Renal cortex interstitium (tissue), 11 donors: ENCODE results near the gene KIF13A. TPM values are rescaled to one million over a fixed set of nuclear protein-coding genes. Genes with fewer than 3 reads are reported as not detected.

Source experiments
- DNase-seq, 11 donors: peaks; one replicate each; pipeline ENCODE4 v3.0.0-alpha.2; 2013; ENCODE audit warnings: low read depth in 9 of 11, low spot score in 4 of 11; ENCODE audit errors: extremely low read depth in 1 of 11
- polyA plus RNA-seq, 3 donors: library from polyadenylated mRNA; unstranded; fragments of 120-200 nt; gene quantifications; one replicate each; pipeline ENCODE4 v1.2.1, GENCODE V29; 2013; ENCODE audit not compliant: insufficient read length in 3 of 3

KIF13A gene
- polyA plus RNA-seq, 3 donors = 34.1 to 40.0 (median 34.6) TPM

DNA sequence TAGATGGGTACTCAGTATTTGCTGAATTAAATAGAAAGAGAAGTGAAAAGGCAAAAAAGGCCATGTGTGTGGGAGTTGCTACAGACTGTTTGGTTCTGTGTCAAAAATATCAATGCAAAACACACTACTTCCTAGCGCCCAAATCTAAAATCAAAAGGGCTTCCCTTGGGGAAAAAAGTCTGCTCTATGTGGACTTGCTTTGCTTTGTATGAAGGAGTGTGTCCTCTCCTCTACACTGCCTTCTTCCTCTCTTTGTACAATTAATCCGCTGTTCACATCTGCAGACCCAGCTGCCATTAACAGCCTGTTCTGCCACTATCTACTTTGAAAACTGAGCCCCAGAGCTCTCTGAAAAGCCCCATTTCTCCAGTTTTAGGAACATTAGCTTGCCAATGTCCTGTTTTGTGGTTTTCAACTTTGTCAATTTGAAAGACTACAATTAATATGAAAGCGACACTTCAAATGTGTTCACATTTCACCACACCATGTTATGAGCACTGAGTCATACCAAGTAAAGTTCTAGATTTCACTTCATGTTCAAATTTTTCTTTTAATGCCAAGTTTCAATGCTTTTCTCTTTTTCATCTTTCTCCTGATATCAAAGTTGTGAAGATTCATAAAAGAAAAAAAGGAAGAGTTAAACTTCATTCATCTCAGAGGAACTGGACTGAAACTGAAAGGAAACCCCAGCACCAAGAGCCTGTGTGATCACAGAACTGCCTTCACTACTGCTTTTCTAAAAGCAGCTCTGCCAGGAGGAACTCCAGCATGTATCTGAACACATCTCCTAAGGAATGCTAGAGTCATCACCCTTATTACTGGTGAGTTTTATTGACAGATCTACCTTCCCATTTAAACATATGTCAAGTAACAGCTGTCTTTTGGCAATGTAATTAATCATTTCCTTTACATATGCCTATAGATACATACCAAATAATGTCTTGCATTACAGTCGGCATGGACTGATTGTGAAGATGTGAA is 102.6 kb downstream of the KIF13A start:
- no peak for DNase-seq

GRCh38 chr6:17883665-17884497 is 103.6 kb downstream of the KIF13A start:
- DNase-seq = no peak

- no peak for DNase-seq
Observed at GRCh38 chr6:17881085-17881858, 106.2 kb downstream of the KIF13A start.

DNA sequence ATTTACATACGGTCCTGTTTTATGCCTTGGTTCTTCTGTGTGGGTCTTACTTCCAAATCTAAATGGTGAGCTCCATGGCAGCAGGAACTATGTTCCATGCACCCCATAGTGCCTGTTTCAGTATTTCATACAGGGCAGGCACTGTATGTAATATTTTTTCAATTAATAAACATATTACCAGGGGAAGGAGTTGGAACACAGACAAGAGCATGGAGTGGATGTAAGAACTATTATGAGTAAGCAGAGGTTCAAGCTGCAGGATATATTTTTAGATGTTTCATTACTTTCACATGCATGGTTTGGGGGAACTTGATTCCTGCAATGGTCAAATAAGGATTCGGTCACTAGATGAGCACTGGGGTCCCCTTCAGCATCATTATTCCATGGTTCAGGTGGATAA is 108.3 kb downstream of the KIF13A start:
- DNase-seq = no peak

DNA sequence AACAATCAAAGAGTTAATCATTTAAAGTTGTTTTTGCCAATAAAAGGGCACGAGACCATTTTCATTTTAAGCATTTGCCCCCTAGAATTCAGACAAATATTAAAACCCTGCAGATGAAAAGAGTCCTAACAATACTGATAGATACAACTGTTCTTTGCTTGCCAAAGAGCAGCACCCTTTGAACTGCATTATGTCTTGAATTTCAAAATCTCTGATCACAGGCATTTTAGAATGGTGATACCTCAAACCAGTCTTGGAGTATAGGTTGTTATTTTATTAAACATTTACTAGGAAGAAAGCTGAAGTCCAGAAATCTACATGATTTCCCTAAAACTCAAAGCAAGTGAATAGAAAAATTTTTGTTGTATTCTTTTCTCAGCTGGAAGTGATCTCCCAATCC is 108.7 kb downstream of the KIF13A start:
- DNase-seq = no peak

- DNase-seq = no peak
Observed at GRCh38 chr6:17877895-17878440, 109.5 kb downstream of the KIF13A start.

- no peak for DNase-seq
Observed at GRCh38 chr6:17877196-17877894, 110.1 kb downstream of the KIF13A start.

DNA sequence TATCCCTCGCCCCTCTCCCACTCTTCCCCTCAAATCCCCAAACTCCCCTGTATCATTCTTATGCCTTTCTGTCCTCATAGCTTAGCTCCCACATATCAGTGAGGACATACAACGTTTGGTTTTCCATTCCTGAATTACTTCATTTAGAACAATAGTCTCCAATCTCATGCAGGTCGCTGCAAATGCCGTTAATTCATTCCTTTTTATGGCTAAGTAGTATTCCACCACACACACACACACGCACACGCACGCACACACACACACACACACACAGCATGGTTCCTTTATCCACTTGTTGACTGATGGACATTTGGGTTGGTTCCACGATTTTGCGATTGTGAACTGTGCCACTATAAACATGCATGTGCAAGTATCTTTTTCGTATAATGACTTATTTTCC is 112.7 kb downstream of the KIF13A start:
- no peak for DNase-seq

DNA sequence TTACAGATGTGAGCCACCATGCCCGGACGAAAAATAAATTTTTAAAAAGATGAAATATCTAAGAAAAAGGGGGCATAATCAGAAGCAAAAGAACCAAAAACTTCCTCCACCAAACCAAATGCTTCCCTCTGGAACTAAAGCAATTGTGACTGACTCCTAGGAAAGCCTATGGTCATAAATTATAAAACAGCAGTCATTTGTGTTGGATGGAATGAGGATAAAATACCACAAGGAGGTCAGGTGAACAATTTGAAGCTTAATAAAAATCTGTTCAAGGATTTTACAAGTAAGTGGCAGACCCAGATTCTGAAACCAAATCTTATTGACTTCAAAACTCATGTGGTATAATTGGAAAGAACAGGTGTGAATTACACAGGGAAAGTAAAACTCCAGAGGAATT is 114.5 kb downstream of the KIF13A start:
- DNase-seq = no peak

DNA sequence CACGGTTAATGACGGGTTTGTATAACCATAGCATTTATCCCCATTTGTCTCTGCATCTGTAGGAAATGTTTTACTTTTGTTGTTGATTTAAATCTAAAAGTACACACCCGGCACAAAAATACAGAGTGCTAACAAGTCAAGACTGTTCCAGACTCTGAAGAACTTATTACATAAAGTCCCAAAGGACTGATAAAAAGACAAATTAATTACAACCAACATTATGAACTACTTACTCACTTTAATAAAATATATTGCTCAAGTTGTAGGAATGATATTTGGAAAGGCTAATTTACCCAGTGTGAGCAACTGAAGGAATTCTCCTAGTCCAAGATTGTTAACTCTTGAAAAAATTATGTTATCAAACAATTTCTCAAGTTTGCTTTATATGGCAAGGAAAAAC is 115.6 kb downstream of the KIF13A start:
- no peak for DNase-seq

DNA sequence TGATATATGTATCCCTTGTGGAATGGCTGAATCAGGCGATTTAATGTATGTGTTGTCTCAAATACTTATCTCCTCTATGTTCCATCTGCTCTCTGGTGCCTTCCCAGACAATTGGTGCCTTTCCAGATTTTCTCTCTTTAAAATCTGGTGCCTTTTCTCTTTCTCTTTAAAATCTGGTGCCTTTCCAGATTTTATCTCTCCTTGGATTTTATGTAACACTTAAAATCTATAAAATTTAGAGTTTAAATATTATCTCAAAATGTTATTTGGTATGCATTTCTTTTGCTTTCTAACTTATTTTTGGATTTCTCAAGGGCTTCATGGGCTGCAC is 116.3 kb downstream of the KIF13A start:
- DNase-seq = no peak

- DNase-seq = no peak
Observed at GRCh38 chr6:17870300-17871188, 116.9 kb downstream of the KIF13A start.

- no peak for DNase-seq
Observed at GRCh38 chr6:17869753-17870050, 117.7 kb downstream of the KIF13A start.

DNA sequence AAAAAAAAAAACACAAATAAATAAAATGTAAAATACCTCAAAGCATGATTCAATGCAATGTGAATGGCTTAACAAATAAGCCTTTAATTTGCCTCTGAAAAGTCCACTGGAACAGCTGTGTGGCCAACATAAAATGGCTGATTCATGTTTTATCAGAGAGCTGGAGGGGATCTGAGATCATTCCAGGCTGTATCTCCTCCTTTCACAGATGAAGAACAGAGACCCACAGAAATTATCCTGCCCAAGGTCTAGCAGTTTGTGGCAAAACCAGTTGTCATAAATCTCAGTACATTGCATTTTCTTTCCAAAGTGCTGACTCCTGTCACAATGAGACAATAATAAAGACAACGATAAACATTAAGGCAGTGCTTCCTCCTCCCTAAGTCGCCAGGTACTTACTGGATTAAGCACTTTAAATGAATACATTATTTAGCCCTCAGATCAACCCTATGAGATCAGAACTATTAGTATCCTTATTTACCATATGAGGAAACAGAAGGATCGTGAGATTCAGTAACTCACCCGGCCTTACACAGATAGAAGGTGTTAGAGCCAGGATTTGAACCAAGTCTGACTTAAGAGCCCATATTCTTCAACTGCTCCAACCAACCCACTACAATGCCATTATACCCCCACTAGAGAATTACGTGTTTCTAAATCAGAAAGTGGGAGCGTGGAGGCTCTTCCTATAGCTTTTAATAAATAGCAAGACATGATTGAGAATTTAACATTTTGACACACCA is 118.3 kb downstream of the KIF13A start:
- DNase-seq = no peak

DNA sequence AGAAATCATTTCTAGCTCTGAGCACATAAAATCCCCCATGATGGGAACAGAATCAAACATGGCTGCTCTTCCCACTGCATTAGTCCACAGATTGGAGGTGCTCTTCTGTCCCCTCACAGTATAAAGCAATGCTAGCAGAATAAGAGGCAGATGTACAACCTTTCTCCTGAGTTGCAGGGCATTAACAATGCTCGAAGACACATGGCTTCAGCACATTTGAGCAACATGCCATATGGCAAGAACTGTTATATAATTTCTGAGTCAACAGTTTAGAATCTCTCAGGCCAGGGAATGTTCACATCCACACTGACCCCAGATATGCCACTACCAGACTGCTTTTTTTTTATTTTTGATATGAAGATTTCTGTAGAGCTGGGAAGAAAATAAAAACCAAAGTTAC is 119.6 kb downstream of the KIF13A start:
- DNase-seq = no peak

- DNase-seq = no peak
Observed at GRCh38 chr6:17866876-17867444, 120.5 kb downstream of the KIF13A start.
